T47D (cell line): ENCODE results near the gene RHEB.

ENCODE experiments used
- DNase-seq, 2 experiments: peaks; one replicate each; pipeline versions ENCODE4 v3.0.0 to v3.0.0-alpha.2; 2011 to 2012; ENCODE audit warnings: low read depth in 1 of 2, low spot score in 1 of 2
- JUND ChIP-seq: IDR thresholded peaks from 2 replicates; pipeline ENCODE4 v1.6.1; 2012; ENCODE audit warnings: low read depth
- in situ Hi-C: cut with HindIII; loops from 2 replicates; pipeline ENCODE4 v1.10.0; 2016; ENCODE audit warnings: low sequenced_read_pairs, low pct_unique_long_range_greater_than_20kb

The RHEB gene

GRCh38 chr7:151505433-151505832, 14.3 kb downstream of the RHEB start:
- no peak for DNase-seq
- TF ChIP-seq JUND: no peak
- in situ Hi-C loops: no loop called here

GRCh38 chr7:151504715-151505326, 14.9 kb downstream of the RHEB start:
- in situ Hi-C loops: no loop called here
- no peak for DNase-seq
- no peak for TF ChIP-seq JUND

- DNase-seq: peak in 1 of 2 experiments; percentile 35
- TF ChIP-seq JUND: no peak
- in situ Hi-C loops: no loop called here
Observed at GRCh38 chr7:151503902-151504714, 15.6 kb downstream of the RHEB start.

GRCh38 chr7:151501676-151502075, 18.0 kb downstream of the RHEB start:
- in situ Hi-C loops: no loop called here
- TF ChIP-seq JUND: no peak

GRCh38 chr7:151498495-151498894, 21.2 kb downstream of the RHEB start:
- DNase-seq: no peak
- in situ Hi-C loops: no loop called here
- no peak for TF ChIP-seq JUND

More at GRCh38 chr7:151501676-151502075, 18.0 kb downstream of the RHEB start:
- no peak for DNase-seq

- in situ Hi-C loops: no loop called here
- no peak for TF ChIP-seq JUND
- DNase-seq: no peak
Observed at GRCh38 chr7:151497306-151497871, 22.3 kb downstream of the RHEB start.

GRCh38 chr7:151495360-151495759, 24.3 kb downstream of the RHEB start:
- DNase-seq: no peak
- in situ Hi-C loops: no loop called here
- no peak for TF ChIP-seq JUND

GRCh38 chr7:151494298-151495284, 25.1 kb downstream of the RHEB start:
- DNase-seq: no peak
- in situ Hi-C loops: no loop called here
- no peak for TF ChIP-seq JUND

- in situ Hi-C loops: no loop called here
- no peak for TF ChIP-seq JUND
- DNase-seq: no peak
Observed at GRCh38 chr7:151493083-151493482, 26.6 kb downstream of the RHEB start.

- in situ Hi-C loops: no loop called here
- DNase-seq: peak in 1 of 2 experiments; percentile 48
- no peak for TF ChIP-seq JUND
Observed at GRCh38 chr7:151491859-151492258, 27.8 kb downstream of the RHEB start.

GRCh38 chr7:151490456-151491105, 29.1 kb downstream of the RHEB start:
- in situ Hi-C loops: no loop called here
- TF ChIP-seq JUND: no peak
- no peak for DNase-seq

- no peak for TF ChIP-seq JUND
- no peak for DNase-seq
- in situ Hi-C loops: no loop called here
Observed at GRCh38 chr7:151489498-151489897, 30.2 kb downstream of the RHEB start.
